Occipital lobe (tissue), 2 donors: ENCODE results near the gene EFNA4. TPM values are rescaled to one million over a fixed set of nuclear protein-coding genes. Genes with fewer than 3 reads are reported as not detected.

Experiments used
- DNase-seq: peaks from one replicate; lab custom pipeline; 2025; lab: John Stamatoyannopoulos, UW
- total RNA-seq: library from RNA; depleted of rRNA; stranded (reverse); fragments of >200 nt; gene quantifications from one replicate; pipeline ENCODE4 v1.2.3, GENCODE V29; 2014

Gene EFNA4
- total RNA-seq, 1 donor from 2014 or later = 0.62 TPM

DNA sequence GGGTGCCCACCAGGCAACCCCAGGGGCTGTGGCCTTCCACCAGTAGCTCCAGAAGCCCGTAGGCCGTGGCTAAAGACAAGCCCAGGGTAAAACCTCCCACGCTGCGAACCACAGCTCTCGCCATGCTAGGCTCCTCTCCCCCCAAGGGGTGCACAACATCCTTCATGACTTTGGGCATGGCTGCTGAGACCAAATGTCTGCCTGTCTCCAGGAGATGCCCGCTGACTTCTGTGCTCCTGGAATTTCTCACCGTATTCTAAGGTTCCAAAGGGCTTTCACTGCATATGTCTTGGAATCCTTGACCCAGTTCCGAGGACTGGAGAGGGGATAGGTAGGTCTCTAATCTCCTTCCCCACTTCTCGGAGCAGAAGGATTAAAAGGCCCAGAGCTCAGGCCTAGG, 30.0 kb upstream of the EFNA4 start, which contains the start of the genes DCST1 and DCST2:
Gene DCST1 (plus strand): TSS at position 301 of the 400 bp plus-strand sequence. CDS start 213 bp downstream, outside the sequence.
Gene DCST2 (minus strand): TSS at position 258 of the 400 bp plus-strand sequence. CDS start 80 bp downstream, at position 178.
- no peak for DNase-seq

DNA sequence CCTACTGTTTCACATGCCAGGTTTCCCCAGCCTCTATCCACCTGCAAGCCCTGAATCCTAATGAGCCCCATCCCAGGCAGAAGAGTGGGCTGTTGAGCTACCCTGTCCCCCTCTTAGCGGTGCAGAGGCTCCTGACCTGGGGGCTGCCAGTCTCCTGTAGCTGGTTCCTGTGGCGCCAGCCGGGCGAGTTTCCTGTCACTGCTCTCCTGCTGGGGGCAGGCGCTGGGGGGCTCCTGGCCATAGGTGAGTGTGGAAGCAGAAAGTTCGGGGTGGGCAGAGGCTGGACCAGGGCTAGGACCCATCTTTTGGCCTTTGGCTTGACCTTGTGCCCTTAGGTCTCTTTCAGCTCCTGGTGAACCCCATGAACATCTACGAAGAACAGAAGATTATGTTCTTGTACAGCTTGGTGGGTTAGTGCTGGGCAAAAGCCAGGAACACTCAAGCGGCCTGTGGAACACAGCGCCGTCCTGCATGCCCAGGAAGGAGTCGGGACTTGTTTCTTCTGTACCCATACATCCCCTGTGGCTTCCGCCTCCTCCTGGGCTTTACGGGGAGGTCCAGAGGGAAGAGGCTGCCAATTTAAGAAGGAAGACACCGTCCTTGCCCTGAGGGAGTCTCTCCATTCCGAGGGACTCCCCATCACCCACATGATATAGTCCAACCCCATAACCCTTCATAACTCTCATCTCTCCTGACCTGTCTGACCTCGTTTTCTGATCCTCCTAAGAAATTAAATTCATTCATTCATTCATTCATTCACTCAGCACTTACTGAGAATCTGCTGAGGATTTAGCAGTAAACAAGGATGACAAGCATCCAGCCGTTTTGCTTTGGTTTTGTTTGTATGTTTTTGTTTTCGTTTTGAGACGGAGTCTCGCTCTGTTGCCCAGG, 29.0 kb upstream of the EFNA4 start:
- DNase-seq = no peak

GRCh38 chr1:155035936-155036335, 27.6 kb upstream of the EFNA4 start:
- no peak for DNase-seq

DNA sequence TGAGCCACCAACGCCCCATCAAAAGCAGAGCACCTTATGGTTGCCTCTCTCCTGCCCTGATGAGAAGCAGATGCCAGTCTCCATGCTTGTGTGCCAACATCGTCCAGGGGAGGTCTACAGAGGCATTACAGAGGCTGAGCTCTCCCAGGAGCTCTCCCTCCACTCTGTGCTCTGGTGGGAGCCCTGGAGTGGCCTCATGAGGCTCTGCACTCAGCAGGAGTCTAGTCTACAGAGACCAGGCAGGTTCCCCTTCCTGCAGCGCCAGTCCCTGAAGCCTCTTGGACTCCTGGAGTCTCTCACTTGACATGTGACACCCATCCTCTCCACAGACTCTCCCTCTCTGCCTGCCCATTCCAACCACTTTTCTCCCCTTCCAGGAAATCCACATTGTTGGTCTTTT, 26.5 kb upstream of the EFNA4 start:
- no peak for DNase-seq

- no peak for DNase-seq
These were observed 25.6 kb upstream of the EFNA4 start for GRCh38 chr1:155037851-155038441.

DNA sequence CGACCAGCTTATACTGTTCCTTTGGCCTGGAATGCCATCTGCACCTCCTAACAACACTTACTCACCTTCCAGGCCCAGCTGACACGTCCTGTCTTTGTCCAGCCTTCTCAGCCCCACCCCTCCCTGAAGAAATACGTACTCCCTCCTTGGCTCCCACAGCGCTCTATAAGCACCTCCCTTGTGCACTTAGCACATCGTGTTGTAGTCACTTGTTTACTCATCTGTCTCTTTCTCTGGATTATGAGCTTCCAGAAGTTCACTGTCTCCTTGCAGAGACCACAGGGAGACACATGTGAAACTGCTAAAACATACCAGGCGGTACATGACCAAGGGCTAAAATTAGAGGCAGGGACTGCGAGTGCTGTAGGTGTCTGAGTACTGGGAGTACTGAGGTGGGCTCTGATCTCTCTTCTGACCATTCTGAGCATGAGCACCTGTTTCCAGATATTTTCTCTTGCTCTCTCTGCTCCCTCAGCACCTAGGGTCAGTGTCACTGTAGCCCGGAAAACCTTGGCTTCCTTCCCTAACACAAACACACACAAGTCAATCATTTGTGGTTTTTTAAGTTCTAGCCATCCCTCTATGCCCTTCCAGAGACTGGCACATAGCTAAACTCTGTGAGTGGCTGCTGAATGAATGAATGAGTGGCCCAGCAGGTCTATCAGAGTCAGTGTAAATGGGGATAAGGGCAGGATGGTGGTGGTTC, 24.8 kb upstream of the EFNA4 start:
- no peak for DNase-seq

DNA sequence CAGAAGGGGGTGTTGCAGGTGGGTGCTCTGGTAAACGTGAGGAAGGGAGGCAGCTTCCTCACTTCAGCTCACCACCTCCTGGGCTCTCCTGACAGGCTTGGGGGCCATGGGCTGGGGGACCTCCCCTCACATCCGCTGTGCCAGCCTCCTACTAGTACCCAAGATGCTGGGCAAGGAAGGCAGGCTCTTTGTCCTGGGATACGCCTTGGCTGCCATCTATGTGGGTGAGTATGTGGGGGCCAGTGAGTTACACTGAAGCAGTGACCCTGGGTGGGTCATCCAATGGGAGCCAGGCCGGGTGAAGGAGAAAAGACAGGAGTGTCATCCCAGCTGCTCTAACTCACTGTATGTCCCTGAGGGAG, 24.3 kb upstream of the EFNA4 start:
- DNase-seq = no peak

- DNase-seq = no peak
These were observed 23.0 kb upstream of the EFNA4 start for GRCh38 chr1:155040358-155041093.

DNA sequence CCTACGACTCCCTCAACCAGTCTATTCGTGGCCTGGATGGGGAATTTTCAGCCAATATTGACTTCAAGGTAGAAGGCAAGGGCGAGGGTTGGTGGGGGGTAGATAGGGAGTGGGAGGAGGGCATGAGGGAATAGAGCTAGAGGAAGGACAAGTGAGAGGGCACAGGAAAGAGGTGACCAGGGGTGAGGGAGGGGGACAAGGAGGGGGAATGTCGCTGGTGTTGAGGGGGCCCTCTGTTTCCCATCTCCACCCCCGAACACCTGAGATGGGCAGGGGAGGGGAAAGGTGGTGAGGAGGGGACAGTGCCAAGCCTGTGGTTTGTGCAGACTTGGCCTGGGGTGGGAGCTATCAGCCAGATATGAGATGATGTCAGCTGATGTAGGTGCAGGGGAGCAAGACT, 20.8 kb upstream of the EFNA4 start:
- DNase-seq = no peak

GRCh38 chr1:155043301-155043702, 20.2 kb upstream of the EFNA4 start:
- no peak for DNase-seq

DNA sequence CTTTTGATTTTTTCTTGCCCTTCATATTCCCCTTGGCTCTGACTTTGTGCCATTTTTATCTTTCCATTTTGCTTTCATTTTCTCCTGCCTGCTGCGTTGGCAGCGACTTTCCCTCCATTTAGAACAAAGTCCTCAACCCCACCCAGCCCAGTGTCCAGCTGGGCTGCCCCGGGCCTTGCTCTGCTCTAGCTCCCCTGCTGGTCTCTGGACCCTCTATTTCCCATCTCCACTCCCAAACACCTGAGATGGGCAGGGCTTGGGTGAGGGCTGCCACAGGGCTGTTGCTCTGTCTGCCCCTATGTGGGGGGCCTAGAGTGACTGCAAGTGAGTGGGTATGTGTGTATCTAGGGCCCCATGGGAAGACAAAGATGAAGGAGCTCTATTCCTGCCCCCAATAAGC, 19.7 kb upstream of the EFNA4 start:
- DNase-seq = no peak

DNA sequence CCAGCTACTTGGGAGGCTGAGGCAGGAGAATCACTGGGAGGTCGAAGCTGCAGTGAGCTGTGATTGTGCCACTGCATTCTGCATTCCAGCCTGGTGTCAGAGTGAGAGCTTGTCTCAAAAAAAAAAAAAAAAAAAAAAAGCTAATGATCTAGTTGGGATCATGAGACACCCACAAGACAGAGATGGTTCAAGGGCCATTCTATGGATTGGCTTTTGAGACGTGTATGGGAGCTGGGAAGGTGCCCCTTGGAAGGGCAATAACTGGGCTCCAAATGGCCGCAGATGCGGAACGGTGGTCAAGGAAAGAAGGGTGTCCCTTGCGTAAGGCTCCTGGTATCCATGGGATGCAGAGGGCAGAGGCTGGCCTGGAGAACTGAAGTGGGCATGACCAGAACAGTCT, 19.2 kb upstream of the EFNA4 start:
- no peak for DNase-seq

DNA sequence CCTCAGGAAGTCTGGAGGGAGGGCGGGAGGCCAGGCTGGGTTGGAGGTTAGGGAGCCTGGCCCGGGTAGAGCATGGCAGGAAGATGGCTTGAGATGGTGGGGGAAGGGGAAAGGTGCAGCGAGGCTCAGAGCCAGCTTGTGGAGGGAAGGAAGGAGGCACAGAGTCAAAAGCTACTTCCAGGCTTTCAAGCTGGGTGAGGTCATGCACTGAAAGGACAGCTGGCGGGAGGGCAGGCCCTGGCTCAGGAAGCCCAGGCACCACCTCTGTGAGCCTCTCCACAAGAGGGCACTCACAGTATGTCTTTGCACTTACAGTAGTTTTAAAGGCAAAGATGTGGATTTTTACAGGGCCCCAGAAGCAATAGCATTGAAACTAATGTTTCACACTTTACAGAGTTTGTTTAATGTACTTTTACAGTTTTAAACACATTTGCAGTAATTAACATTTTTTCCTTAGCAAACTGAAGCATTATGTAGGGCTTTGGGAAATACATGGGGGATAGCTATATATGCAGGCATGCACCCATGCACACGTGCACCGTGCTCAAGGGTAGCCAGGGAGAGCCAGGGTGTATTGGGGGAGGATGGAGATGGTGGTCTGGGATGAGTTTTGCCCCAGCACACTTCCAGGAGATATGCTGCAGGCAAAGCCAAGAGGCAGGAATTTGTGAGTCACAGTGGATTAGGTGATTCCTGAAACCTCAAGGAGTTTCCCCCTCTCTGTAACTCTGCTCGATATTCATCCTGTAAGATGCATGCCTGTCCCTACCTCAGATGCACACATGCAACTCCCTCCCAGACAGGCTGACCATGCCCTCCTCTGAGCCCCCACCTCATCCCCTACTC, 18.5 kb upstream of the EFNA4 start:
- peak; percentile 47 for DNase-seq

GRCh38 chr1:155048449-155049334, 14.8 kb upstream of the EFNA4 start:
- no peak for DNase-seq

DNA sequence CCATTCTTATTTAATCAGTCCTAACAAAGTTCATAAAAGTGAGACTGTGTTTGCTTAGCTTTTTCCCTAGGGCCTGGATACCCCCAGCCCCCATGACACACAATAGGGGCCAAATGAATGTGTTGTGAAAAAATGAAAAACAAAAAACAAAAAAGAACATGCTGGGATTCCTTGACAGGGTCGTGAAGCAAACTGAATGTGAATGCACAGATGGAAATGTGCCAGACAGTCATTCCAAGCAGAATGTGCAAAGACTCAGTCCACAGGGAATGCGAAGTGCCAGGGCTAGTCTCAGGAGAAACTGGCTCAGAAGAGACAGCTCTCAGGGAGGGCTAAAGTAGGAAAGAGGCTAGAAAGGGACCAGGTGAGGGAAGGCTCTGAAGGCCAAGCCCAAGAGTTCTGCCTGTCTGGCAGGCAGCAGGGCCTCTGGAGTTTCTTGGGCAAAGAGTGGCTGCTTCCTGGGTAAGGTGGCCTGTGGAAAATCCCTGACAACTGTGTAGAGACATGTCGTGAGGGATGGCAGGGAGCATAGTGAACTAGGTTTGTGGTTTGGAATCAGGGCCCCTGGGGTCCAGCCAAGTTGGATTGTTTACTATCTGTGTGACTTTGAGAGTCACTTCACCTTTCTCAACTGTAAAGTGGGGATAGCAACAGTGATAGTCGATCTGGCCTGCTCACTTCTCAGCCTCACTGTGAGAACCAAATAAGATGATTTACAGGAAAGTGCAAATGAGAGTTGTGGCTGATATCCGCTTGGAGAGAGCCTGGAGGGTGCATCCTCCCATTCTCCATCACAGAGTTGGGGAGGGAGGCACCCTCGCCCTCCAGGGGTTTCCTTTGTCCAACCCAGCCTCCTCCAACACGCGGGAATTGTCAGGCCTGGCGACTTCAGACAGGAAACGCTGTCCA, 13.6 kb upstream of the EFNA4 start:
- no peak for DNase-seq

GRCh38 chr1:155050560-155051341, 12.8 kb upstream of the EFNA4 start, which contains the start of gene ADAM15:
TSS of gene ADAM15 (plus strand) at chr1:155051316. CDS start at chr1:155051387, 71 bp downstream.
- DNase-seq = peak; percentile 72

DNA sequence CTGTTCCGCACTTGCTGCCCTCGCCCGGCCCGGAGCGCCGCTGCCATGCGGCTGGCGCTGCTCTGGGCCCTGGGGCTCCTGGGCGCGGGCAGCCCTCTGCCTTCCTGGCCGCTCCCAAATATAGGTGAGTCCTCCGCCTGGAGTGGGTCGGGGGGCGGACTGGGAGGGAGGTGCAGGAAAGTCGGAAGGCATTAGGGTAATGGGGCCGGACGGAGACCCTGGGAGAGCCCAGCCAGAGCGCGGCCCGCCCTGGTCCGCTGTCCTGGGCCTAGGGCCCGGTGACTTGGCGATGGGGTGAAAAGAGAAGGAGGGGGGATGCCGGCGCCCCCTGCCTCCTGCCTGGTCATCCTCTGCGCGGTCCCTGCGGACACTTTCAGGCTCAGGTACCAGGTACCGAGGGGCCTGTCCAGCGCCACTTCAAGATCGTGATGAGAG, 12.2 kb upstream of the EFNA4 start:
- no peak for DNase-seq
